ENCODE data around the gene COL19A1.

- TF ChIP-seq, protein P1, sequence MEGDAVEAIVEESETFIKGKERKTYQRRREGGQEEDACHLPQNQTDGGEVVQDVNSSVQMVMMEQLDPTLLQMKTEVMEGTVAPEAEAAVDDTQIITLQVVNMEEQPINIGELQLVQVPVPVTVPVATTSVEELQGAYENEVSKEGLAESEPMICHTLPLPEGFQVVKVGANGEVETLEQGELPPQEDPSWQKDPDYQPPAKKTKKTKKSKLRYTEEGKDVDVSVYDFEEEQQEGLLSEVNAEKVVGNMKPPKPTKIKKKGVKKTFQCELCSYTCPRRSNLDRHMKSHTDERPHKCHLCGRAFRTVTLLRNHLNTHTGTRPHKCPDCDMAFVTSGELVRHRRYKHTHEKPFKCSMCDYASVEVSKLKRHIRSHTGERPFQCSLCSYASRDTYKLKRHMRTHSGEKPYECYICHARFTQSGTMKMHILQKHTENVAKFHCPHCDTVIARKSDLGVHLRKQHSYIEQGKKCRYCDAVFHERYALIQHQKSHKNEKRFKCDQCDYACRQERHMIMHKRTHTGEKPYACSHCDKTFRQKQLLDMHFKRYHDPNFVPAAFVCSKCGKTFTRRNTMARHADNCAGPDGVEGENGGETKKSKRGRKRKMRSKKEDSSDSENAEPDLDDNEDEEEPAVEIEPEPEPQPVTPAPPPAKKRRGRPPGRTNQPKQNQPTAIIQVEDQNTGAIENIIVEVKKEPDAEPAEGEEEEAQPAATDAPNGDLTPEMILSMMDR (IDR thresholded peaks at IDR 0.05; ENCODE audit: low read depth, low read length), result no peak
- TF ChIP-seq POLR2A (IDR thresholded peaks at IDR 0.05; ENCODE audit: extremely low read depth, insufficient read length), result no peak
- TF ChIP-seq MYC (IDR thresholded peaks at IDR 0.05; ENCODE audit: low read depth, low read length), result no peak
- no peak for TF ChIP-seq MAX (IDR thresholded peaks at IDR 0.05; ENCODE audit: low read depth, low read length)
Observed at GRCh38 chr6:70079241-70079640, 212.9 kb downstream of the COL19A1 start.
